HepG2 (cell line): ENCODE results near the gene ZMIZ2. TPM values are rescaled to one million over a fixed set of nuclear protein-coding genes. Genes with fewer than 3 reads are reported as not detected.

Source experiments
- ATAC-seq: fragments of 200-7000 bp; cut with Tn5 transposase; 3 replicates; pipeline ENCODE4 v1.9.1; 2020; ENCODE audit warnings: mild to moderate bottlenecking, moderate library complexity
- BruUV-seq: library from RNA; stranded (reverse); fragments of 400-500 nt; replicated peaks from 2 replicates; lab custom pipeline; 2021; lab: Mats Ljungman, UMichigan
- CTCF ChIA-PET: fragments of 300-600 bp; formaldehyde crosslinking; extraction: SDS; loops from one replicate; lab custom pipeline; 2021; ENCODE audit warnings: low total read pairs, inconsistent platforms, low intra/inter-chr PET ratio; lab: Yijun Ruan, JAX
- POLR2A ChIA-PET: fragments of 350-600 bp; sonication (Branson Sonifier 250); formaldehyde crosslinking; loops from one replicate; lab custom pipeline; 2020; ENCODE audit warnings: antibody characterized with exemption, inconsistent platforms; lab: Yijun Ruan, JAX
- DNase-seq: peaks from one replicate; pipeline ENCODE4 v3.0.0-alpha.2; 2015; ENCODE audit warnings: low spot score
- FAIRE-seq: peaks from 3 replicates; lab custom pipeline; 2011; peaks lifted over from hg19 to GRCh38; lab: Jason Lieb, UNC
- H2AFZ ChIP-seq: one replicate; pipeline ENCODE4 v1.6.1; 2011; ENCODE audit warnings: low read length, inconsistent platforms
- H3K27ac ChIP-seq: fragments of 300-600 bp; 3 replicates; pipeline ENCODE4 v1.8.0; 2011; ENCODE audit warnings: mixed run types, mild to moderate bottlenecking, mixed read lengths, low read length, inconsistent platforms; ENCODE audit not compliant: insufficient read depth; ENCODE audit errors: extremely low read length
- H3K27me3 ChIP-seq, 2 experiments: fragments of 200-600 bp in 1 of 2; 2 replicates in 1 of 2; 3 replicates in 1 of 2; pipeline versions ENCODE4 v1.6.0 to v1.8.0; 2011; ENCODE audit warnings: low read length in 2 of 2, mild to moderate bottlenecking in 2 of 2, moderate library complexity in 2 of 2, inconsistent platforms in 1 of 2; ENCODE audit not compliant: insufficient read depth in 2 of 2, control insufficient read depth in 1 of 2
- H3K36me3 ChIP-seq, 2 experiments: fragments of 200-600 bp in 1 of 2; replicated peaks in 1 of 2; 2 replicates in 1 of 2; 3 replicates in 1 of 2; pipeline versions ENCODE4 v1.5.1 to v1.8.0; 2011; ENCODE audit warnings: low read length in 2 of 2, inconsistent platforms in 1 of 2; ENCODE audit not compliant: insufficient read depth in 2 of 2, control insufficient read depth in 1 of 2
- H3K4me1 ChIP-seq: 2 replicates; pipeline ENCODE4 v1.5.1; 2012; ENCODE audit warnings: low read length, inconsistent platforms; ENCODE audit not compliant: insufficient read depth
- H3K4me2 ChIP-seq: 2 replicates; pipeline ENCODE4 v1.6.0; 2011; ENCODE audit warnings: low read depth, low read length, inconsistent platforms
- H3K4me3 ChIP-seq, 3 experiments: fragments of 200-600 bp in 1 of 3; sonication (generic), shearing (Covaris generic) in 1 of 3; replicated peaks in 1 of 3; 2 replicates each; pipeline ENCODE4 v1.5.1; 2011 to 2016; ENCODE audit warnings: low read length in 3 of 3, inconsistent platforms in 2 of 3, low read depth in 2 of 3, mild to moderate bottlenecking in 2 of 3, control low read depth in 1 of 3, mixed read lengths in 1 of 3; ENCODE audit not compliant: insufficient read depth in 1 of 3
- H3K79me2 ChIP-seq: one replicate; pipeline ENCODE4 v1.6.1; 2011; ENCODE audit warnings: low read length, inconsistent platforms; ENCODE audit not compliant: insufficient read depth
- H3K9ac ChIP-seq: 2 replicates; pipeline ENCODE4 v1.6.0; 2011; ENCODE audit warnings: mild to moderate bottlenecking, low read depth, low read length, inconsistent platforms; ENCODE audit not compliant: insufficient read depth
- H3K9me3 ChIP-seq: 2 replicates; pipeline ENCODE4 v1.5.1; 2012; ENCODE audit warnings: mild to moderate bottlenecking, low read length
- H4K20me1 ChIP-seq: 2 replicates; pipeline ENCODE4 v1.6.0; 2011; ENCODE audit warnings: inconsistent platforms, mild to moderate bottlenecking, low read length, moderate library complexity; ENCODE audit not compliant: insufficient read depth
- KLF9 ChIP-seq: IDR thresholded peaks from 2 replicates; pipeline ENCODE4 v1.6.1; 2016; ENCODE audit warnings: low read depth
- MEIS1 ChIP-seq: sonication (generic); formaldehyde crosslinking; IDR thresholded peaks from 2 replicates; pipeline ENCODE4 v1.9.0; 2021; ENCODE audit warnings: mild to moderate bottlenecking, missing genetic modification reagents, moderate library complexity, borderline replicate concordance
- NRL ChIP-seq: sonication (generic); formaldehyde crosslinking; IDR thresholded peaks from 2 replicates; pipeline ENCODE4 v1.5.0; 2020; ENCODE audit warnings: missing genetic modification reagents, mild to moderate bottlenecking, moderate library complexity, borderline replicate concordance
- PCBP1 ChIP-seq: fragments of 200-400 bp; formaldehyde crosslinking; IDR thresholded peaks from 2 replicates; pipeline ENCODE4 v1.6.1; 2017; ENCODE audit warnings: mild to moderate bottlenecking, low read depth, low read length, borderline replicate concordance
- PRPF4 ChIP-seq: fragments of 200-400 bp; formaldehyde crosslinking; IDR thresholded peaks from 2 replicates; pipeline ENCODE4 v1.6.1; 2016; ENCODE audit warnings: low read length, low read depth; ENCODE audit not compliant: poor library complexity, severe bottlenecking
- PTBP1 ChIP-seq: fragments of 200-400 bp; formaldehyde crosslinking; IDR thresholded peaks from 2 replicates; pipeline ENCODE4 v1.6.1; 2018; ENCODE audit warnings: low read length, low read depth; ENCODE audit not compliant: poor library complexity, severe bottlenecking
- ZBTB2 ChIP-seq: sonication (generic); formaldehyde crosslinking; IDR thresholded peaks from 2 replicates; pipeline ENCODE4 v1.8.0; 2022; ENCODE audit warnings: low read depth, missing genetic modification reagents
- ZBTB37 ChIP-seq: sonication (generic); formaldehyde crosslinking; IDR thresholded peaks from 2 replicates; pipeline ENCODE4 v1.4.0; 2020; ENCODE audit warnings: mild to moderate bottlenecking, missing genetic modification reagents
- ZNF280B ChIP-seq: sonication (generic); formaldehyde crosslinking; IDR thresholded peaks from 2 replicates; pipeline ENCODE4 v1.5.0; 2020; ENCODE audit warnings: missing genetic modification reagents, mild to moderate bottlenecking, borderline replicate concordance
- ZNF34 ChIP-seq: sonication (generic); formaldehyde crosslinking; IDR thresholded peaks from 2 replicates; pipeline ENCODE4 v1.4.0; 2020; ENCODE audit warnings: mild to moderate bottlenecking, missing genetic modification reagents, borderline replicate concordance
- ZNF557 ChIP-seq: sonication (generic); formaldehyde crosslinking; IDR thresholded peaks from 2 replicates; pipeline ENCODE4 v1.4.0; 2020; ENCODE audit warnings: missing genetic modification reagents
- ZNF781 ChIP-seq: sonication (generic); formaldehyde crosslinking; IDR thresholded peaks from 2 replicates; pipeline ENCODE4 v1.5.1; 2020; ENCODE audit warnings: borderline replicate concordance, mild to moderate bottlenecking, missing genetic modification reagents; ENCODE audit errors: not compliant biosample characterization
- whole genome bisulfite sequencing: methylation state at CpG from one replicate; pipeline ENCODE4 v1.1.6; 2017; ENCODE audit warnings: low lambda C conversion rate; 5-methylcytosine and 5-hydroxymethylcytosine counted together
- in situ Hi-C: cut with HindIII; loops from 2 replicates; pipeline ENCODE4 v1.10.0; 2017; ENCODE audit warnings: low pct_unique_long_range_greater_than_20kb; ENCODE audit not compliant: extremely low pct_ligation_motif_present
- intact Hi-C: fragments of 100-400 bp; cut with micrococcal nuclease; formaldehyde crosslinking; loops from one replicate; pipeline ENCODE4 v1.10.0; 2022; ENCODE audit not compliant: unreplicated experiment
- polyA plus RNA-seq, 8 experiments: library from polyadenylated mRNA; depleted of rRNA in 3 of 8; stranded (reverse) in 7 of 8; unstranded in 1 of 8; fragments of >200 nt; fragmentation: Illumina TruSeq in 4 of 8; extraction: Trizol in 4 of 8; gene quantifications; 2 replicates each; pipeline versions ENCODE4 v1.2.1 to v1.2.3, GENCODE V29; 2011 to 2016; ENCODE audit warnings: low read depth in 4 of 8, missing spikeins in 1 of 8, mixed read lengths in 1 of 8; ENCODE audit not compliant: insufficient read depth in 1 of 8
- total RNA-seq, 5 experiments: library from RNA; depleted of rRNA; stranded (reverse); fragments of >200 nt; fragmentation: Illumina TruSeq; extraction: Trizol; gene quantifications; 2 replicates each; pipeline ENCODE4 v1.2.3, GENCODE V29; 2016; ENCODE audit warnings: low read depth in 1 of 5
- TF ChIP-seq, protein P1 (sequence below): sonication (generic); formaldehyde crosslinking; IDR thresholded peaks from 2 replicates; pipeline ENCODE4 v1.9.0; 2022; ENCODE audit warnings: missing genetic modification reagents, mild to moderate bottlenecking, borderline replicate concordance

ZMIZ2 gene
- total and polyA plus RNA-seq, 2 of the 13 experiments (the other 11 are each of a cell fraction or from before 2014, with no cell fraction given): 4.9 to 7.9 TPM

DNA sequence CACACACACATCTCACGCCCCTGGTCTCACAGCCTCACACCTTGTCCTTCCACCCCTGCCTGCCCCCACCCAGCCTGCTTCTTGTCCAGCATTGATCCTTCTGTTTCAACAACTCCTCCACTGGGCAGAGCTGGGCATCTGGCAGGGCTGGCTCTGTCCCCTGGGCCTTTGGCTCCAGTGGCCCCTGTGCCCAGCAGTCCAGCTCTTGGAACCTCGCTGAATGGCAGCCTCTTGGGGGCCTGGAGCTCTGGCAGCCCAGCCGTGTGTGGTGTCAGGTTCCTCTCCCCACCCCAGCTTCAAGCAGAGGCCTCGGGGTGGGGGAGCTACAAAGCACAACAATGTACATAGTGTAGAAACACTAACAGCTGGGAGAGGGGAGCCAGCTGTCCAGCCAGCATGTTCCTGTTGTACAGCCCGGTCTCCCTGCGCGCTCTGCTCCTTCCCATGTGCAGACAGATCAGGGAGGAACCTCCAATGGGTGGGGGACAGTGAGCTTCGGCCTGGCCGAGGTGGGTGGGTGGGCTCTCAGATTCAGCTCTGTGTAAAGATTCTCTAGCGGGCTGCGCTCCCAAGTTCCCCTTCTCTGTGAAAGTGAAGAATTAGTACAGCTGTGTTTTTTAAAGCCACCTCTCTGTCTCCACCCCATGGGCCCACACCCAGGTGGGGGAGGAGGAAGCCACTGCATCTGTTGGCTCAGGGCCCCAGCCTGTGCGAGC, 19.4 kb downstream of the ZMIZ2 start (continued):
- TF ChIP-seq ZNF34 (CRISPR knock-in tag) (no peak), MEIS1 (no peak), PRPF4 (no peak)
- TF ChIP-seq, protein P1, sequence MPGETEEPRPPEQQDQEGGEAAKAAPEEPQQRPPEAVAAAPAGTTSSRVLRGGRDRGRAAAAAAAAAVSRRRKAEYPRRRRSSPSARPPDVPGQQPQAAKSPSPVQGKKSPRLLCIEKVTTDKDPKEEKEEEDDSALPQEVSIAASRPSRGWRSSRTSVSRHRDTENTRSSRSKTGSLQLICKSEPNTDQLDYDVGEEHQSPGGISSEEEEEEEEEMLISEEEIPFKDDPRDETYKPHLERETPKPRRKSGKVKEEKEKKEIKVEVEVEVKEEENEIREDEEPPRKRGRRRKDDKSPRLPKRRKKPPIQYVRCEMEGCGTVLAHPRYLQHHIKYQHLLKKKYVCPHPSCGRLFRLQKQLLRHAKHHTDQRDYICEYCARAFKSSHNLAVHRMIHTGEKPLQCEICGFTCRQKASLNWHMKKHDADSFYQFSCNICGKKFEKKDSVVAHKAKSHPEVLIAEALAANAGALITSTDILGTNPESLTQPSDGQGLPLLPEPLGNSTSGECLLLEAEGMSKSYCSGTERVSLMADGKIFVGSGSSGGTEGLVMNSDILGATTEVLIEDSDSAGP (CRISPR knock-in tag): 0 out of 2 replicates have a peak, but pooled peaks have one; percentile 22
- TF ChIP-seq, all 625 proteins: peak for 17

DNA sequence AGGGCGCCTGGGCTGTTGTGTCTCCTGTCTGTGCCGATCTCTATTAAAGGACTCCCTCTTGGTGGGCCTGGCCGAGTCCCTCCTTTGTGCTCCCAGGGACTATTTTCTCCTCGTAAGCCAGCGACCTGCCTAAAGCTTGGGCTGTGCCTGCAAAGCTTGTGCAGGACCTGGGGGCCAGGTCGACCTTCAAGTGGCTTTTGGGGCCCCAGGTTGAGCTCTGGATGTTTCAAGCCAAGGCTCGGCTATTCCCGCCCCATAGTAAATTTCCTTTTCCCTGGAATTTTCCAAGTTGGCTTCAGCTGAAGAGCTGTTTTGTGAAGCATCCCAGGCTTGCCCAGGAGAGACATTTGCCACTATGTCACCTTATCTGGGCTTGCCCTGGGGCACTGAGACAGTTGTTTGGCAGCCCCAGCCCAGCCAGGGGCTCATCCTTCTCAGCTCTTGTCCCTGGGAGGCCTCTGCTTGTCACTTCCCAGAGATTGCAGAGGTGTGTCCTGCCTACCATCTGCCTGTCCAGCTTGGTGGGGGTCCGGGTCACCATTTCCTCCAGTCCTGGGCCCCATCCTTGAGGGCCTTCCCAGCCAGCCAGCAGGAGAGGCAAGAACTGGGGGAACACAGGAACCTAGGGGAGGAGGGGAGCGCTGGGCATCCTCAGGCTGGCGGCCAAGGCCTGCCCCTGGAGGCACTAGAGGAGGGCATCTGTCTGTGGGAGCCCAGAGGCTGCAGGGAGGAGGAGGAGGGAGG, 20.2 kb downstream of the ZMIZ2 start:
- peak overlapping the region; percentile 16; the same call in 1 of the 2 replicates for H3K4me2 ChIP-seq
- H4K20me1 ChIP-seq: no peaks in the 10 kb centered on the region
- no peak overlapping the region for H3K9ac ChIP-seq
- ChIA-PET CTCF (no interaction called here), POLR2A (interaction anchor here (0.9 to 1.4 kb wide), 3 partner anchors 23 to 187 kb away, joined by 3 to 4 read pairs (median 3); partner anchors contain the start of genes H2AZ2 and TMED4)
- intact Hi-C loops: no loop called here
- WGBS: 91% methylated on average over 5 of the region's 11 CpGs
- H3K27me3 ChIP-seq: no peaks in the 10 kb centered on the region
- in situ Hi-C loops: loop anchor here (25.0 kb wide), 1 partner anchor 181 kb away; the partner anchor contains the start of gene TMED4
- peaks cover 35% of the 10 kb centered on the region for H3K4me1 ChIP-seq
- no TSS peak for BruUV-seq
- peak overlapping the region; percentile 12 for H3K27ac ChIP-seq
- FAIRE-seq (no peak), DNase-seq (no peak), ATAC-seq (peak; percentile 9)
- no peak overlapping the region for H3K4me3 ChIP-seq
- H3K9me3 ChIP-seq: no peaks in the 10 kb centered on the region
- no peaks in the 10 kb centered on the region for H3K79me2 ChIP-seq
- no peak overlapping the region for H2AFZ ChIP-seq
- H3K36me3 ChIP-seq: peaks cover 23 to 33% of the 10 kb centered on the region in 2 experiments; a peak in 4 of 5 replicates
- TF ChIP-seq NRL (CRISPR knock-in tag) (no peak), ZBTB2 (no peak), ZNF557 (no peak), ZBTB37 (CRISPR knock-in tag) (no peak), ZNF280B (CRISPR knock-in tag) (no peak), KLF9 (CRISPR knock-in tag) (no peak), PCBP1 (0 out of 2 replicates have a peak, but pooled peaks have one; percentile 21), ZNF781 (CRISPR knock-in tag) (no peak), PTBP1 (no peak)
